Raji (cell line): ENCODE results near the gene HYOU1.

Experiments used
- POLR2A ChIP-seq: IDR thresholded peaks from 2 replicates; pipeline ENCODE4 v1.6.1; 2011; ENCODE audit warnings: low read depth, low read length, control low read depth; ENCODE audit not compliant: insufficient read depth

Gene HYOU1, protein sequence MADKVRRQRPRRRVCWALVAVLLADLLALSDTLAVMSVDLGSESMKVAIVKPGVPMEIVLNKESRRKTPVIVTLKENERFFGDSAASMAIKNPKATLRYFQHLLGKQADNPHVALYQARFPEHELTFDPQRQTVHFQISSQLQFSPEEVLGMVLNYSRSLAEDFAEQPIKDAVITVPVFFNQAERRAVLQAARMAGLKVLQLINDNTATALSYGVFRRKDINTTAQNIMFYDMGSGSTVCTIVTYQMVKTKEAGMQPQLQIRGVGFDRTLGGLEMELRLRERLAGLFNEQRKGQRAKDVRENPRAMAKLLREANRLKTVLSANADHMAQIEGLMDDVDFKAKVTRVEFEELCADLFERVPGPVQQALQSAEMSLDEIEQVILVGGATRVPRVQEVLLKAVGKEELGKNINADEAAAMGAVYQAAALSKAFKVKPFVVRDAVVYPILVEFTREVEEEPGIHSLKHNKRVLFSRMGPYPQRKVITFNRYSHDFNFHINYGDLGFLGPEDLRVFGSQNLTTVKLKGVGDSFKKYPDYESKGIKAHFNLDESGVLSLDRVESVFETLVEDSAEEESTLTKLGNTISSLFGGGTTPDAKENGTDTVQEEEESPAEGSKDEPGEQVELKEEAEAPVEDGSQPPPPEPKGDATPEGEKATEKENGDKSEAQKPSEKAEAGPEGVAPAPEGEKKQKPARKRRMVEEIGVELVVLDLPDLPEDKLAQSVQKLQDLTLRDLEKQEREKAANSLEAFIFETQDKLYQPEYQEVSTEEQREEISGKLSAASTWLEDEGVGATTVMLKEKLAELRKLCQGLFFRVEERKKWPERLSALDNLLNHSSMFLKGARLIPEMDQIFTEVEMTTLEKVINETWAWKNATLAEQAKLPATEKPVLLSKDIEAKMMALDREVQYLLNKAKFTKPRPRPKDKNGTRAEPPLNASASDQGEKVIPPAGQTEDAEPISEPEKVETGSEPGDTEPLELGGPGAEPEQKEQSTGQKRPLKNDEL

GRCh38 chr11:119057000-119057769, at the start of gene HYOU1:
Gene HYOU1 (minus strand): TSS chr11:119057205. CDS start chr11:119056160, 1,045 bp downstream.
- TF ChIP-seq POLR2A = peak; percentile 79

- no peak for TF ChIP-seq POLR2A
These were observed 46.8 kb upstream of the HYOU1 start for GRCh38 chr11:119103793-119104192.

- peak; percentile 61 for TF ChIP-seq POLR2A
These were observed 44.9 kb upstream of the HYOU1 start, which contains the start of gene DPAGT1 for GRCh38 chr11:119101759-119102423. Gene DPAGT1 (minus strand): TSS chr11:119101853. CDS start chr11:119101655, 198 bp downstream.

GRCh38 chr11:119100994-119101758, 44.2 kb upstream of the HYOU1 start:
- no peak; the same call in none of the 2 replicates for TF ChIP-seq POLR2A

- TF ChIP-seq POLR2A = no peak
These were observed 43.4 kb upstream of the HYOU1 start for GRCh38 chr11:119100246-119100970.

GRCh38 chr11:119099711-119100110, 42.7 kb upstream of the HYOU1 start:
- no peak for TF ChIP-seq POLR2A

DNA sequence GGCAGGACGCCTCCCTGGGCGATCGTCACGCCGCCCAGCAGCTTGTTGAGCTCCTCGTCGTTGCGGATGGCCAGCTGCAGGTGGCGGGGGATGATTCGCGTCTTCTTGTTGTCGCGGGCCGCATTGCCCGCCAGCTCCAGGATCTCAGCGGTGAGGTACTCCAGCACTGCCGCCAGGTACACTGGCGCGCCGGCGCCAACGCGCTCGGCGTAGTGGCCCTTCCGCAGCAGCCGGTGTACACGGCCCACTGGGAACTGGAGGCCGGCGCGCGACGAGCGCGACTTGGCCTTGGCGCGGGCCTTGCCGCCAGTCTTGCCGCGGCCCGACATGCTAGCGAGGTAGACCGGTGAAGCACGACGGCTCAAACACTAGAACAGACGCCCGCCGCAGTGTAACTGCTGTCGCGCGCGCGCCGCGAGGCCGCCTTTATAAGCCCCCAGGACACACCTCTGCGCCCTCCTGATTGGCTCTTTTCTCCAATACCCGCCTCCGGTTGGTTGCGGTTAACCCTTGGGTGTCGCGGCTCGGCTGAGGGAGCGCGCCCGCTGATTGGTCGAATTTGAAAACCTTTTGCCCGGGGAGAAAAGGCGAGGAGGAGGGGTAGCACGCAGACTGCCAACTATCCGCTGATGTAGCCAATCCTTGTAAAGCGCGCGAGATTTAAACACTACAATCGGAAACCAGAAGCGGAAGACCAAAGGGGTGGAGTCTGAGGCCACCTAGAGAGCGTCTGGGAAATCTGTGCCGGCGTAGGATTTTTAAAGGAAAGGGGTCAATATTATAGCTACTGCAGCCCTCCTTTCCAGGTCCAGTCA, 38.3 kb upstream of the HYOU1 start:
- TF ChIP-seq POLR2A = peak; percentile 100

DNA sequence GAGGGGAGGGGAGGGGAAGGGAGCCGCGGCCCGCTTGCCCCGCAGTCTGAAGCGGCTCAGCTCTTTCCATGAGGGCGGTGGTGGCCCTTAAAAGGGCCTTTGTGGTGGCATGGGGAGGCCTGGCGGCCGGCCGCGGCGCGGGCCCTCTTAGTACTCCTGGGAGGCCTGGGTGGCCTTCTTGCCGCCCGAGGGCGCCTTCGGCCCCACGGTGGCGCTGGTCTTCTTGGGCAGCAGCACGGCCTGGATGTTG, 37.7 kb upstream of the HYOU1 start:
- no peak for TF ChIP-seq POLR2A

- 0 out of 2 replicates have a peak, but pooled peaks have one; percentile 22 for TF ChIP-seq POLR2A
These were observed 37.2 kb upstream of the HYOU1 start for GRCh38 chr11:119093942-119094815.

GRCh38 chr11:119092880-119093842, 36.2 kb upstream of the HYOU1 start:
- TF ChIP-seq POLR2A = no peak; the same call in 1 of the 2 replicates
